PC-3 (cell line): ENCODE data around the gene RNF2.

ENCODE experiments used
- CTCF ChIP-seq: fragments of 300-600 bp; sonication (generic); conservative IDR thresholded peaks from 2 replicates; pipeline ENCODE4 v1.5.1; 2017; ENCODE audit warnings: antibody characterized with exemption, low read depth, mild to moderate bottlenecking, low read length
- EZH2 ChIP-seq: fragments of 300-600 bp; sonication (generic); IDR thresholded peaks from one replicate; pipeline ENCODE4 v1.6.1; 2017; ENCODE audit warnings: antibody characterized with exemption, mild to moderate bottlenecking, low read length; ENCODE audit not compliant: unreplicated experiment

DNA sequence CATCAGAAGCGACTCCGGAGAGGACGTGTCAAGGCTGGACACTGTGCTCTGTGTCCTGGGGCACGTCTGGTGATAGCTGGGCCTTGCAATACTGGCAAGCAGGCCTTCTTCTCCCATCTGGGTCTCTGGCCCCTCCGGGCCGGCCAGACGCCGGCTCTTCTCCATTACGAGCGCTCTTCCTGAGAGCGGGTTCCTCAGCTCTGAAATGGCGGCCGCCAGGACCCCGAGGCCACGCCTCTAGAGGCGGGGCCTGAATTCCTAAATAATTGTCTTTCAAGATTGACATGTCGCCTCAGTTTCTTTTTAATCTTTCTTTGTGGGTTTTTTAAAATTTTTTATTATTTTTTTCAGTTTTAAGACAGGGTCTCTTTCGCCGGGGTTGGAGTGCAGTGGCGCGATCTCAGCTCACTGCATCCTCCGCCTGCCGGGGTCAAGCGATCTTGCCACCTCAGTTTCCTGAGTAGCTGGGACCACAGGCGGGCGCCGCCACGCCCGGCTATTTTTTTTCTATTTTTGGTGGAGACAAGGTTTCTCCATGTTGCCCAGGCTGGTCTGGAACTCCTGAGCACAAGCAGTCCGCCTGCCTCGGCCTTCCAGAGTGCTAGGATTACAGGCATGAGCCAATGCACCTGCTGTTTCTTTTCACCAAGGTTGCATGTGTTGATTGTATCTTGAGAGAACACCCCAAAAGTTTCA, 9.2 kb downstream of the RNF2 start:
- no peak for TF ChIP-seq CTCF
- no peak for TF ChIP-seq EZH2
